ENCODE results near the gene DOCK8.

GRCh38 chr9:495739-496138 is 281.1 kb downstream of the DOCK8 start:
- TF ChIP-seq ARNTL (CRISPR knock-in tag; IDR thresholded peaks at IDR 0.05; ENCODE audit: borderline replicate concordance, low read depth) (no peak), PATZ1 (CRISPR knock-in tag; IDR thresholded peaks at IDR 0.05; ENCODE audit: borderline replicate concordance) (no peak), ZFP30 (CRISPR knock-in tag; IDR thresholded peaks at IDR 0.05) (no peak), PPARA (CRISPR knock-in tag; IDR thresholded peaks at IDR 0.05; ENCODE audit: borderline replicate concordance) (no peak), RARB (CRISPR knock-in tag; IDR thresholded peaks at IDR 0.05) (no peak), ZNF70 (CRISPR knock-in tag; IDR thresholded peaks at IDR 0.05) (no peak), GLIS3 (CRISPR knock-in tag; IDR thresholded peaks at IDR 0.05) (no peak), ZFP3 (CRISPR knock-in tag; IDR thresholded peaks at IDR 0.05) (no peak)

Measured in SK-N-SH treated with all-trans-retinoic acid at 6 μM for 48 hours (cell line).